Measurements from ENCODE around the gene PGRMC1. TPM values are rescaled to one million over a fixed set of nuclear protein-coding genes. Genes with fewer than 3 reads are reported as not detected.
"Not testable (repeated sequence)": the region's sequence is repeated elsewhere in the genome, so short reads cannot be mapped to it uniquely, and the experiment has no call there.

The PGRMC1 gene
- total RNA-seq, 4 donors from 2014 or later: 56.8 to 92.7 (median 77.2) TPM

GRCh38 chrX:119208401-119209057, 27.6 kb upstream of the PGRMC1 start:
- Histone ChIP-seq H3K36me3 (no peaks in the 10 kb centered on the region), H3K27ac (no peak overlapping the region), H3K4me3 (no peak overlapping the region), H3K9me3 (no peaks in the 10 kb centered on the region), H3K27me3 (no peaks in the 10 kb centered on the region), H3K4me1 (no peaks in the 10 kb centered on the region)
- TF ChIP-seq CTCF (IDR thresholded peaks at IDR 0.05) (no peak), POLR2AphosphoS5 (IDR thresholded peaks at IDR 0.05) (no peak), POLR2A (IDR thresholded peaks at IDR 0.05) (no peak), EP300 (IDR thresholded peaks at IDR 0.05) (no peak)
- 95% methylated on average over 8 of the region's 37 CpGs for WGBS
- DNase-seq (ENCODE audit: low spot score in 2 of 2): no peak

- not testable (repeated sequence) for H3K36me3 ChIP-seq; H3K4me3 ChIP-seq; H3K9me3 ChIP-seq; DNase-seq (ENCODE audit: low spot score in 2 of 2); H3K4me1 ChIP-seq; H3K27me3 ChIP-seq; H3K27ac ChIP-seq
- WGBS: 93% methylated on average over 27 of the region's 30 CpGs
These were observed 25.0 kb upstream of the PGRMC1 start for GRCh38 chrX:119210931-119211648.

GRCh38 chrX:119211649-119212014, 24.5 kb upstream of the PGRMC1 start:
- DNase-seq (ENCODE audit: low spot score in 2 of 2): no peak
- TF ChIP-seq POLR2A (IDR thresholded peaks at IDR 0.05) (no peak), EP300 (IDR thresholded peaks at IDR 0.05) (no peak), CTCF (IDR thresholded peaks at IDR 0.05) (no peak), POLR2AphosphoS5 (IDR thresholded peaks at IDR 0.05) (no peak)
- Histone ChIP-seq H3K27ac (no peak overlapping the region), H3K27me3 (no peaks in the 10 kb centered on the region), H3K4me1 (no peaks in the 10 kb centered on the region), H3K4me3 (no peak overlapping the region), H3K36me3 (no peaks in the 10 kb centered on the region), H3K9me3 (no peaks in the 10 kb centered on the region)
- WGBS: 86% methylated on average over 1 of the region's 1 CpG

GRCh38 chrX:119218198-119218597, 17.9 kb upstream of the PGRMC1 start:
- DNase-seq (ENCODE audit: low spot score in 2 of 2): no peak
- H3K4me3 ChIP-seq: no peak overlapping the region
- no peaks in the 10 kb centered on the region for H3K9me3 ChIP-seq
- 28% methylated on average over 4 of the region's 4 CpGs for WGBS
- H3K27me3 ChIP-seq: no peaks in the 10 kb centered on the region
- H3K4me1 ChIP-seq: no peaks in the 10 kb centered on the region
- H3K36me3 ChIP-seq: no peaks in the 10 kb centered on the region
- TF ChIP-seq POLR2A (IDR thresholded peaks at IDR 0.05): no peak
- no peak for TF ChIP-seq EP300 (IDR thresholded peaks at IDR 0.05)
- TF ChIP-seq POLR2AphosphoS5 (IDR thresholded peaks at IDR 0.05): no peak
- TF ChIP-seq CTCF (IDR thresholded peaks at IDR 0.05): peak in 1 of 2 donors; percentile 13
- no peak overlapping the region for H3K27ac ChIP-seq

- H3K4me3 ChIP-seq: no peak overlapping the region
- no peaks in the 10 kb centered on the region for H3K36me3 ChIP-seq
- no peak for TF ChIP-seq CTCF (IDR thresholded peaks at IDR 0.05)
- no peak for TF ChIP-seq POLR2AphosphoS5 (IDR thresholded peaks at IDR 0.05)
- TF ChIP-seq POLR2A (IDR thresholded peaks at IDR 0.05): no peak
- no peak for TF ChIP-seq EP300 (IDR thresholded peaks at IDR 0.05)
- no peak overlapping the region for H3K27ac ChIP-seq
- no peak for DNase-seq (ENCODE audit: low spot score in 2 of 2)
- 75% methylated on average over 37 of the region's 37 CpGs for WGBS
- no peaks in the 10 kb centered on the region for H3K9me3 ChIP-seq
- H3K27me3 ChIP-seq: no peaks in the 10 kb centered on the region
- no peaks in the 10 kb centered on the region for H3K4me1 ChIP-seq
These were observed 13.2 kb upstream of the PGRMC1 start for GRCh38 chrX:119222932-119223331.
